Measurements from ENCODE around the gene TRPC5OS. TPM values are rescaled to one million over a fixed set of nuclear protein-coding genes. Genes with fewer than 3 reads are reported as not detected.

The TRPC5OS gene
- total RNA-seq, 2 experiments from 2014 or later = not detected

DNA sequence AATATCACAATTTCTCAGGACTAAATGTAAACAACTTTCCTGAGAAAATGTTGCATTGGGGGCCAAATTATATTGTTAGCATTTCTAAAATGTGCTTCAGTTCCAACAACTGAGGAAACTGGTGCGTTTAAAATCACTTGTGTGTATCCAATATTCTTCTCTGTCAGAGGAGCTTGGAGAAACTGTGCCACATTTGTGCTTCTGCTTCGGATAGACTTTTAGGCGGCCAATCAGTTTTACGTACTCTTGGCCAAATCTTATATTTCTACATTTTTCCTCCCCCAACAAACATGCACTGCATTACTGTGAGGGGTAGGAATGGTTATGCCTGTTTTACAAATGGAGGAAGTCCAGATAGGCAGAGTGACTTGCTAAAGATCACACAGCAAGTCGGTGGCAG, 27.4 kb upstream of the TRPC5OS start:
- POLR2A ChIA-PET = no interaction called here
- TF ChIP-seq, protein P1, sequence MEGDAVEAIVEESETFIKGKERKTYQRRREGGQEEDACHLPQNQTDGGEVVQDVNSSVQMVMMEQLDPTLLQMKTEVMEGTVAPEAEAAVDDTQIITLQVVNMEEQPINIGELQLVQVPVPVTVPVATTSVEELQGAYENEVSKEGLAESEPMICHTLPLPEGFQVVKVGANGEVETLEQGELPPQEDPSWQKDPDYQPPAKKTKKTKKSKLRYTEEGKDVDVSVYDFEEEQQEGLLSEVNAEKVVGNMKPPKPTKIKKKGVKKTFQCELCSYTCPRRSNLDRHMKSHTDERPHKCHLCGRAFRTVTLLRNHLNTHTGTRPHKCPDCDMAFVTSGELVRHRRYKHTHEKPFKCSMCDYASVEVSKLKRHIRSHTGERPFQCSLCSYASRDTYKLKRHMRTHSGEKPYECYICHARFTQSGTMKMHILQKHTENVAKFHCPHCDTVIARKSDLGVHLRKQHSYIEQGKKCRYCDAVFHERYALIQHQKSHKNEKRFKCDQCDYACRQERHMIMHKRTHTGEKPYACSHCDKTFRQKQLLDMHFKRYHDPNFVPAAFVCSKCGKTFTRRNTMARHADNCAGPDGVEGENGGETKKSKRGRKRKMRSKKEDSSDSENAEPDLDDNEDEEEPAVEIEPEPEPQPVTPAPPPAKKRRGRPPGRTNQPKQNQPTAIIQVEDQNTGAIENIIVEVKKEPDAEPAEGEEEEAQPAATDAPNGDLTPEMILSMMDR (IDR thresholded peaks at IDR 0.05) = no peak
- H3K4me3 ChIP-seq (ENCODE audit: low read length) = no peak overlapping the region
- no peaks in the 10 kb centered on the region for H3K4me1 ChIP-seq (ENCODE audit: insufficient read depth, low read length)
- no peak overlapping the region for H3K27ac ChIP-seq (ENCODE audit: low read depth in 1 of 2, low read length in 2 of 2)
- no peaks in the 10 kb centered on the region for H3K27me3 Mint-ChIP-seq
- no peaks in the 10 kb centered on the region for H3K9me3 ChIP-seq (ENCODE audit: control insufficient read depth in 1 of 2, insufficient read depth in 1 of 2, low read length in 2 of 2)
- CTCF ChIA-PET = no interaction called here
- H3K4me3 Mint-ChIP-seq = no peak overlapping the region
- H3K27ac Mint-ChIP-seq = no peak overlapping the region
- H3K36me3 Mint-ChIP-seq (ENCODE audit: low read depth) = no peaks in the 10 kb centered on the region
- H3K9me3 Mint-ChIP-seq = no peaks in the 10 kb centered on the region
- DNase-seq = no peak
- H3K27me3 ChIP-seq (ENCODE audit: control insufficient read depth in 1 of 2, insufficient read depth in 2 of 2, low read length in 2 of 2) = no peaks in the 10 kb centered on the region
- intact Hi-C loops (cut with DNase I, micrococcal nuclease) = no loop called here
- H3K4me1 Mint-ChIP-seq (ENCODE audit: low read depth) = no peaks in the 10 kb centered on the region
- no peak for ATAC-seq (ENCODE audit: poor library complexity)
- H3K36me3 ChIP-seq (ENCODE audit: insufficient read depth, low read length) = no peaks in the 10 kb centered on the region

DNA sequence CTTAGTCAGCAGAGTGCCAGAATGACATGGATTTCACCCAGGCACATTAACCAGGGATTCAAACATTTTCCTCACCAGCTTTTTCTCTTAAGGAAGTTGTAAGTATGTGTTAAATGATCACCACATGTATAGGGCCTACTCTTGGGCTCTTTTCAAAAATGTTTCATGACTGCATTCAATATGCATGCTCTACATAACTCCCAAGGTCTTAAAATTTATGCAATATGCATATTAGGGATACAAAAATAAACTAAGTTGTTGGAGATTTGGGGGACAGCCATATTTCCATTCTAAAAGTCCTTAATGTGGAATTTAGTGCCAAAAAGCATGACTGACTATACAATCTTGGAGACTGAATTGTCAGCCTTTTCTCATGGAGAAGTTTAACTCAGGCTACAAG, 25.0 kb upstream of the TRPC5OS start:
- Histone ChIP-seq H3K36me3 (ENCODE audit: insufficient read depth, low read length) (no peaks in the 10 kb centered on the region), H3K27me3 (ENCODE audit: control insufficient read depth in 1 of 2, insufficient read depth in 2 of 2, low read length in 2 of 2) (no peaks in the 10 kb centered on the region), H3K4me3 (ENCODE audit: low read length) (no peak overlapping the region), H3K9me3 (ENCODE audit: control insufficient read depth in 1 of 2, insufficient read depth in 1 of 2, low read length in 2 of 2) (no peaks in the 10 kb centered on the region), H3K4me1 (ENCODE audit: insufficient read depth, low read length) (no peaks in the 10 kb centered on the region), H3K27ac (ENCODE audit: low read depth in 1 of 2, low read length in 2 of 2) (no peak overlapping the region)
- H3K36me3 Mint-ChIP-seq (ENCODE audit: low read depth) = no peaks in the 10 kb centered on the region
- no peak for DNase-seq
- TF ChIP-seq, protein P1 (IDR thresholded peaks at IDR 0.05) = no peak
- no peak for ATAC-seq (ENCODE audit: poor library complexity)
- no peaks in the 10 kb centered on the region for H3K27me3 Mint-ChIP-seq
- ChIA-PET CTCF (no interaction called here), POLR2A (no interaction called here)
- H3K27ac Mint-ChIP-seq = no peak overlapping the region
- no peak overlapping the region for H3K4me3 Mint-ChIP-seq
- intact Hi-C loops (cut with DNase I, micrococcal nuclease) = no loop called here
- no peaks in the 10 kb centered on the region for H3K9me3 Mint-ChIP-seq
- no peaks in the 10 kb centered on the region for H3K4me1 Mint-ChIP-seq (ENCODE audit: low read depth)

DNA sequence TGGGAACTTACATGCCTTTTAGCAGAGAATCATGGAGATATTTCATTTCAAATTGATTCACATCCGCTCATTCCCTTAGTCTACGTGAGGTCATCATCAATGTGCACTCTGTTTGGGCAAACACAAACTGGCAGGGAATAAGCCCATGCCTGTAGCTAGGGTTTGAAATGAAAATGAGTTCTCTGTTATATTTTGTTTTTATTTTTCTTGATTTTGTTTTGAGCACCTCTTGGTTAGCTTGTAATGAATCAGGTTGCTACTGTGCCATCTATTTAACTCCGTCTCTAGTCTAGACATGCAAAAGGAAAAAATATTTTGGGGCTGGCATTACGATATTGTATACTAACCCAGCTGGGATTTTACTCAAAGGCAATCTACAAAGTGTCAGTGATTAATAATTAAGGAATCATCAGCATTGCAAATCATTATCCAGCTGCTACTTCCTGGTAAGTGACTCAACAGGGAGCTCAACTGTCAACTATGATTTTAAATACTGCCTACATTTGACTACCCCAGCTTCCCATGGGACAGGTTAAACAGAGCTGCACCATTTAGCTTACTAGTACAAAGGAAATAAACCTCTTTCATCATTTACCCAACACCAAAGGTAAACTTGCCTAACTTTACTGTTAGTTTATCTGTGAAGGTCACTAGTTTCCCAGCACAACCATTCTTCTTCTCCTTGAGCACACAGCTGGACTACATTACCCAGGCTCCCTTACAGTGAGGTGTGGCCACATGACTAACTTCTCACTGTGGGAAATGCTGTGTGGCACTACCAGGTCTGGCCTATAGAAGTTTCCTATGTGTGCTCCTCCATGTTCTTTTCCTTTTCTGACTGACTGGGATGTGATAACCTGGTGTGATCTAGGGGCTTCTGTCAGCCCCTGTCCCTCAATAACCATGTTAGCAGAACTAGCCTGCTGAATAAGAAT, 21.2 kb upstream of the TRPC5OS start:
- TF ChIP-seq, protein P1 (IDR thresholded peaks at IDR 0.05) = no peak
- Histone ChIP-seq H3K4me1 (ENCODE audit: insufficient read depth, low read length) (no peaks in the 10 kb centered on the region), H3K27me3 (ENCODE audit: control insufficient read depth in 1 of 2, insufficient read depth in 2 of 2, low read length in 2 of 2) (no peaks in the 10 kb centered on the region), H3K36me3 (ENCODE audit: insufficient read depth, low read length) (no peaks in the 10 kb centered on the region), H3K9me3 (ENCODE audit: control insufficient read depth in 1 of 2, insufficient read depth in 1 of 2, low read length in 2 of 2) (no peaks in the 10 kb centered on the region), H3K4me3 (ENCODE audit: low read length) (no peak overlapping the region), H3K27ac (ENCODE audit: low read depth in 1 of 2, low read length in 2 of 2) (no peak overlapping the region)
- no peak for ATAC-seq (ENCODE audit: poor library complexity)
- no peak overlapping the region for H3K27ac Mint-ChIP-seq
- no peak overlapping the region for H3K4me3 Mint-ChIP-seq
- ChIA-PET CTCF (no interaction called here), POLR2A (no interaction called here)
- H3K36me3 Mint-ChIP-seq (ENCODE audit: low read depth) = no peaks in the 10 kb centered on the region
- intact Hi-C loops (cut with DNase I, micrococcal nuclease) = no loop called here
- no peaks in the 10 kb centered on the region for H3K27me3 Mint-ChIP-seq
- no peak for DNase-seq
- no peaks in the 10 kb centered on the region for H3K9me3 Mint-ChIP-seq
- H3K4me1 Mint-ChIP-seq (ENCODE audit: low read depth) = no peaks in the 10 kb centered on the region
